CD4-positive, alpha-beta T cell treated with Interleukin-6 for 4 hours (primary cell): ENCODE results near the gene MDGA2.
"Not testable (repeated sequence)": the region's sequence is repeated elsewhere in the genome, so short reads cannot be mapped to it uniquely, and the experiment has no call there.

ENCODE experiments used
- DNase-seq: peaks from one replicate; pipeline ENCODE4 v3.0.0-alpha.2; 2020; ENCODE audit warnings: mixed read lengths

MDGA2 gene

DNA sequence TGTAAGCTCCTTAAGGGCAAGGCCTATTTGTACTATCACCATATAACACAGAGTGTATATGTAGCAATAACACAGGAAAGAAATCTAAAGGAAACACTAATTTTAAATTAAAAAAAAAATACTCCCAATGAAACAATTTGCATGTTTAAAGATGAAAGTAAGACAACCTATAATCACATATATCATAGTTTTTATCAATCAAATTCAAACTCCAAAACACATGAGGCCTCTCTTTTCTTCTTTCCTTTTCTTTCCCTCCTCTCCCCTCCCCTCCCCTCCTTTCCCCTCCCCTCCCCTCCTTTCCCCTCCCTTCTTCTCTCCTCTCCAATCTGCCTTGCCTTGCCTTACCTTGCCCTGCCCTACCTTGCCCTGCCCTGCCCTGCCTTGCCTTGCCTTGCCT, 618.0 kb downstream of the MDGA2 start:
- no peak for DNase-seq

- no peak for DNase-seq
These were observed 630.6 kb downstream of the MDGA2 start for GRCh38 chr14:47044841-47045240.

DNA sequence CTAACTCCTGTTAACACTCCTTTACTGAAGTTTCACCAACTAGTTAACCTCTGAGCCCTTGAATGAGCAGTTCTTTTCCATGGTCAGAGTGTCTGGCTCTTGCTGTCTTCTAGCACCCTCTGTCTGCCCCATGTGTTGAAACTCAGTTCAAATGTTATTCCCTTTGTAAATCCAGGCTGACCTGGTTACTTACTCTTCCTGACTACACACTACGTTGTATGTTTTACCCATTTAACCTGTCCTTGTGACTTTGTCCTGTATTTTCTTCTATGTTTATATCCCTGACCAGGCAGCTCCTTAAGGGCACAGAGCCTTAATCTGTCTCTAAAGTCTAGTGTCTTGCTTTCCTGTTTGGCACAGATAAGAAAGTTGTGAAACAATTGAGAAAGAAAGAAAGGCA, 634.9 kb downstream of the MDGA2 start:
- no peak for DNase-seq

DNA sequence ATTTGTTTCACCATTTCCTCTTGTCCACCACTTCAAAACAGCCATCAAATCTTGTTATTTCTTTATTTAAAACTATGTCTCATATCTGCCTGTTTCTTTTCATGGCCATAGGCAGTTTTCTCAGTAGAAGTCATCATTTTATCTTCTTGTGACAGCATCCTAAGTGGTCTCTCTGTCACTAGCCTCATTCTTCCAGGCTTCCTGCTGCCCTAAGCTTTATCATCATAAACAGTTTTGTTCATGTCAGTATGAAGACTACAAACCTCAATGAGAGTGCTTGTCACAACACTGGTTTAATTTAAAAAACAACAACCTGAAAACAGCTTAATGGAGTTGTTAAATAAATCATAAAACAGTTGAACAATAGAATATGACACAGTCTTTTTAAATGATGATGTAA, 636.1 kb downstream of the MDGA2 start:
- DNase-seq = no peak

DNA sequence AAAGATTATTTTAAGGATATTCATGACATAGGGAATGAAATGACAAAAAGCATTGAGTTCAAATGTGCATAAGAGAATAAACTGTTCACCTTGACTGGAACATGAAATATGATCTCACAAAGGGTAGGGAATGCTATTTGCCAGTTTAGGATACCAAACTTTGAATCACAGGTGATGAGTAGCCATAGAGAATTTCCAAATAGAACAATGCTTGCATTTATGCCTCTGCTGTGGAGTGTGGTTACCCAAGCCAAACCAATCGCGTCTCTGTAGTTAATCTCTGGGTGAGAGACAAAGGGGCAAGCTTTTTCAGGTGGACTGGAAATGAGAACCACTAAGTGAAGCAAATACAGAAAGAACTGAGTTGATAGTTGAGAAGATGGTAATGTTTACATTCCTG, 652.7 kb downstream of the MDGA2 start:
- no peak for DNase-seq

DNA sequence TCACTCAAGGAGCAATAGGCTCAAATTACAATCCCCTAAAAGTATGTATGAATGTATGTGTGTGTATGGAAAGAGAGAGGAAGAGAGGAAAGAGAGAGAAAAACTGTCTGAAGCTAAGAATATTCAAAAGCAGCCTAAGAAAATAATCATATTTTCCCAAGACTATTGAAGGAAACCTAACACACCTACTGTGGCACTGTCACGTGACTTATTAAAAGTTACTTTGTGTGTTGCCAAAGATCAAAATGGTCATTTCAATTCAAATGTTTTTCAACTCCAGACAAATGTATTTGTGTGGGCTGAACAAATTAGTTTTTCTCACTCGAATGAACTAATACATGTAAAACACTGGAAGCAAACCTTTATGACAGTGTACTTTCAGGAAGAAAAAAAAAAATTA, 654.9 kb downstream of the MDGA2 start:
- no peak for DNase-seq

GRCh38 chr14:47012533-47013280, 662.7 kb downstream of the MDGA2 start:
- DNase-seq = no peak

DNA sequence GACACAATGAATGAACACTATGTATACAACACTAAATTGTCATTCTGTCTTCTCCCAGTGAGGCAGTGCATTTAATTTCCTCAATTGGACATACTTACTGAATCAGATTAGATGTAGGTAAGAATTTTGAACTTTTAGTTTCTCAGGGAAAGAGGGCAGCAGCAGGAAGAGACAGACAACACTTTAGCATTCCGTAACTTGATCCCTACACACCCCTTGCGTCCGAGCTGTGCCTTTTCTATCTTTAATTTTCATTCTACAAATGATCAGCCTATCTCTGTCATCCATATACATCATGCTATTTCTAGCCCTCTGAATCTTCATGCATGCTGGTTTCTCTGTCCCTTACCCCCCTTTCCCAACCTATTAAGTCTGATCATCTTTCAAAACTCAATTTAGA, 665.8 kb downstream of the MDGA2 start:
- no peak for DNase-seq

- no peak for DNase-seq
These were observed 666.7 kb downstream of the MDGA2 start for GRCh38 chr14:47008732-47009131.

- no peak for DNase-seq
These were observed 675.7 kb downstream of the MDGA2 start for GRCh38 chr14:46999661-47000060.

- no peak for DNase-seq
These were observed 685.8 kb downstream of the MDGA2 start for GRCh38 chr14:46989566-46989965.

- no peak for DNase-seq
These were observed 687.1 kb downstream of the MDGA2 start for GRCh38 chr14:46988312-46988711.

GRCh38 chr14:46985529-46986380, 689.6 kb downstream of the MDGA2 start:
- no peak for DNase-seq

DNA sequence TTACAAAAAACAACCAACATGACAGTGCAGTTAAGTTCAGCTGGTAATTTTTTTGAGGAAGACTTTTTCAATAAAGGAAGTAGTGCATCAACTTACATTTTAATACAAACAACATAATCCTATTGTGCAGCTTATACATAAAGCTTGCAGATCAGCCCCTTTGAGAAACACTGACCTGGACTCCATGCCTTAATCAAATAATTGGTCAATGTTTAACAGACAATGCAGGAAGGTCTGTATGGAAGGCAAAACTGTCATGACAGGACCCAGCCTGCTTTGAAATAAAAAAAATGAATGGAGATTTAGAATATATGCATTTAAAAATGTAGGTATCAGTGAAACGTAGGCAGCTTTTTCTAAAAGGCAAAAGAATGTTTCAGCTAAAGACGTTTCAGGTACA, 702.1 kb downstream of the MDGA2 start:
- DNase-seq = no peak

DNA sequence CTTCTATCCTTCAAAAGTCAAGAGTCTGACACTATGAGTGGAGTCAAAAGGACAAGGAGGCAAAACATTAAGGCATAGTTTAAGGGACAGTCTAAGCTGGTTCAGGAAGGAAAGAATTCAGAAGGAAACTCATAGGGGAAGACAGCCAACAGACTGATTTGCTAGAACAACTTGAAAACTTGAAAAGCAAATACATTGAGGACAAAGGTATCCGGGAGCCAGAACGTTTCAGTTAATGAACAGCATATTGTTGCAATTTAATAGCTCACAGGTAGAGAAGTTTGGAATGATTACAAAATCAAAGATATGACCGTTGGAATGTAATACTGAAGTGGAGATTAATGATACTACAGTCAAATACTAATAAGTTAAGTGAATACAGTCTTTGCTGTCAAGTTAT, 711.0 kb downstream of the MDGA2 start:
- DNase-seq = no peak

DNA sequence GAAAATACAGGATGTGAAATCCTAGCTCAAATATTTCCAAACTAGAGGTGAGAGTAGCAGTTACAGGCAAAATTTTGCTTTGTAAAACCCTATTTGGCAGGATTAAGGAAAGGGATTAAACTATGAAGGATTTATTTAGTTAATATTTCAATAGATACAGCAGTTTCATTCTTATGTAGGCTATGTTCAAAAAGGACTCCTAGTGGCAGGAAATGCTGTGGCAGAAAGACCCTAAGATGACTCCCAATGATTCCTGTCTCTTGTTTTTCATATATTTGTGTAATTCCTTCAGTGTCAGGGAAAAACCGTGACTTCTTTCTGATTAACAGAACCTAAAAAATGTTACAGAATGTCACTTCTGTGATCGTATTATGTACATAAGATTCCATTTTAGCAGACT, 724.3 kb downstream of the MDGA2 start:
- DNase-seq = no peak

DNA sequence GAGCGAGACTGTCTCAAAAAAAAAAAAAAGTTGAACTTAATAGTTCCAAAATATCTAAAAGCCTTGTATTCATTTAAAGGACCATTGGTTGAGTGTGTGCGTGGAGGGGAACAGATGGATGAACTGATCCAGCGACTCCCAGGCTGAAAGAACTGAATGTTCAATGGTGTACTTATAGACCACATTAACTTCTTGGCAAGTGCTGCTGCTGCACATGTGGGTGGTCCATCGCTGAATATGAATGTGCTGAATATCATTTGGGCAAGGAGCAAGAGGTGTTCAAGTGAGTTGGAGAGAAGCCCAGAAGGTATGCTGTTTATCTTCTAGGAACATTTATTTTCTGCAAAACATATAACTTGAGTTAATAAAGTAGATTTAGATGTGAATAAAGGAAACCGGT, 734.8 kb downstream of the MDGA2 start:
- no peak for DNase-seq

- DNase-seq = no peak
These were observed 754.9 kb downstream of the MDGA2 start for GRCh38 chr14:46920542-46920941.

DNA sequence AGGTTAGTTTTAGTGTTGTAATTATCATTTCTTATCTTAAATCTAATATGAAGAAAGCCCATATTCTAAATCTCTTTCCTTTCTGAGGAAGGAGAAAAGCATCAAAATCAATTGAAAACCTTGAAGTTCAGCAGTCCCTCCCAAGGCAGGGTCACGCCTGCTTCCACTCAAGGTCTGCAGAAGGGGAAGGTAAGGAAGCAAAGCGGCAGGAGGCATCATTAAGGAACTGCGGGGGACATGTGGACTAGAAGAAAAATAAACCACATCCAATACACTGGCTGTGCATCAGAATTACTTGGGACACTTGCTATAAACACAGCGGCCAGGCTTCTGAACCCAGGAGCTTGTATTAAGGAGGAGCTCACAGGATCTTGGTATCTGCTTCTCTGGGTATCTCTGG, 759.9 kb downstream of the MDGA2 start:
- not testable (repeated sequence) for DNase-seq

DNA sequence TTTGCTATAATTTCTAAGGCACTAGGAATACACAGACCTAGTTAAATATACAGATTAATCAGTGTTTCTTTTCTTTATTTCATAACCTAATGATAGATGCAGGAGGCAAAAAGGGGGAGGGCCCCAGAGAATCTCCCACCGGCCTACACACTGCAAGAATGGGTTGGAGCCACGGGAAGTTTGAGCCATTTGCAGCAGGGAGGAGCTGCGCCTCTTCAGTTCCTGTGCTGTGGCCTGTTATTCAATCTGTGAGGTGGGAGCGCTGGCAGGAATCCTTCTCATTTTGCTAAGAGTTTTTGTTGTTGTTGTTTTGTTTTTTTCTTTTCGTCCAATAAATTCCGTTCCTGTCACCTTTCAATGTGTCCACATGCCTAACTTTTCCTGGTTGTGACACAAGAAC, 772.6 kb downstream of the MDGA2 start:
- DNase-seq = no peak

DNA sequence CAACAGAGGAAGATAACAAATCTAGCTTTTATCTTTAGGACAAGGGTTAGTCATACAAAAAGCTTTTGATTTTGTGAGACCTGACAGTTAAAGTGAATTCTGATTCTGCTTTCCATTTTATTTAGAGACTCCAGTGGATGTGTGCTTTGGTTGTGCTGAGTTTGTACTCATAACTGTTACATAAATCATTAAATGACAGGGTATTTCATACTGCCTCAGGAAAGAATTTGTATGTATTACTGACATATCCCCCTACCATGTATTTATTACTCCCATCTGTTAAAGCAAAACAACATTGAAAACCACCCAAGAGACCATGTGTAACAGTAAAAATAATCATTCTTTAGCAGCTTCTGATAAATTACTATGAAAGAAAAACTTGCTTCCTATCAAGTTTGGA, 780.9 kb downstream of the MDGA2 start:
- no peak for DNase-seq

GRCh38 chr14:46887144-46887543, 788.3 kb downstream of the MDGA2 start:
- no peak for DNase-seq

DNA sequence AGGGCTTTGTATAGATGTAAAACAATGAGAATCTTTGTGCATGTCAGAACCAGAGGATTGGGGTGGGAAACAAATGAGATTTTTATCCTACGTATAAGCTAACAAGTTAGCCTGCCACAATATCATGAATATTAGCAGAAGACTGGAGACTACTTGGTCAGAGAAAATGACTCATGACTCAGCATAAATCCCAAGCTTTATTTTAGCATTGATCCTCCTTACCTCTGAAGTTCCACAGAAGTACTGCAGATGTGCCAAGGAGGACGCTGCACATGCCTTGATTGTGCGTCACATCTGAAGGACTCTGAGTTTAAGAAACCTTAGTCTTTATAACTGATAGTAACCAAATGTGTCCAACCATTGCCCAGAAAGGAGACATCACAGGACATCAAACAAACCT, 789.8 kb downstream of the MDGA2 start:
- DNase-seq = no peak

DNA sequence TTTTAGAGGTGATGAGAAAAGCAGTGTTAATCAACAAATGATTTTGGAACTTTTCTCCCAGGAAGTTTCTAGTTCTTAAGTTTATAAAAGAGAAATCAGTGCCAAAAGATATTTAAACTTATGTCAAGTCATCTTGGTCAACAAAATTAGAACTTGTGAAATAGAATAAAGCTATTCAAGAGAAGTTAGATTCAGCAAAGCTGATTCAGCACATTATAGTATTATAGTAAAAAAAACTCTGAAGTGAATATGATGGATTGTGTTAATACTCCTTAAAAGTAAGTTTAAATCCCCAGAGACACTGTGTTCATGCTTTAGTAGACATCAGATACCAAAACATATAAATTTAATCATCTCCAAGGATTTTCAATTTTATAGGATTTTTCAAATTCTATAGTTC, 813.7 kb downstream of the MDGA2 start:
- DNase-seq = no peak
